A172 (cell line): ENCODE measurements around the gene PEA15. TPM values are rescaled to one million over a fixed set of nuclear protein-coding genes. Genes with fewer than 3 reads are reported as not detected.

ENCODE experiments used
- DNase-seq: peaks from one replicate; pipeline ENCODE4 v3.0.0-alpha.2; 2015; ENCODE audit warnings: low spot score
- total RNA-seq: library from RNA; depleted of rRNA; stranded (reverse); fragments of >200 nt; shearing (Covaris generic); gene quantifications from 2 replicates; pipeline ENCODE4 v1.2.3, GENCODE V29; 2014; rRNA removed

PEA15 gene
- total RNA-seq, result 194 and 307 TPM in 2 replicates

- peak; percentile 65 for DNase-seq
Observed at GRCh38 chr1:160205242-160206035, at the start of gene PEA15. Gene PEA15 (plus strand): TSS chr1:160205384. CDS start chr1:160211545, 6,161 bp downstream.

- DNase-seq, result no peak
Observed at GRCh38 chr1:160156361-160156760, 48.8 kb upstream of the PEA15 start.

GRCh38 chr1:160157174-160157573, 48.0 kb upstream of the PEA15 start:
- no peak for DNase-seq

GRCh38 chr1:160158031-160158430, 47.2 kb upstream of the PEA15 start:
- no peak for DNase-seq

- no peak for DNase-seq
Observed at GRCh38 chr1:160158534-160158933, 46.6 kb upstream of the PEA15 start.

- DNase-seq, result no peak
Observed at GRCh38 chr1:160159846-160160245, 45.3 kb upstream of the PEA15 start.

- DNase-seq, result no peak
Observed at GRCh38 chr1:160161965-160162705, 43.0 kb upstream of the PEA15 start.

GRCh38 chr1:160162931-160163330, 42.3 kb upstream of the PEA15 start:
- no peak for DNase-seq

GRCh38 chr1:160163615-160164014, 41.6 kb upstream of the PEA15 start:
- DNase-seq, result peak; percentile 71

- no peak for DNase-seq
Observed at GRCh38 chr1:160164121-160164520, 41.1 kb upstream of the PEA15 start.

GRCh38 chr1:160166166-160166868, 38.9 kb upstream of the PEA15 start:
- DNase-seq, result no peak

- no peak for DNase-seq
Observed at GRCh38 chr1:160167056-160167455, 38.1 kb upstream of the PEA15 start.

GRCh38 chr1:160167580-160167979, 37.6 kb upstream of the PEA15 start:
- peak; percentile 57 for DNase-seq

GRCh38 chr1:160168016-160168415, 37.2 kb upstream of the PEA15 start:
- DNase-seq, result no peak

- no peak for DNase-seq
Observed at GRCh38 chr1:160168609-160169369, 36.4 kb upstream of the PEA15 start.

GRCh38 chr1:160169553-160170399, 35.4 kb upstream of the PEA15 start:
- no peak for DNase-seq

GRCh38 chr1:160171354-160171753, 33.8 kb upstream of the PEA15 start:
- DNase-seq, result peak; percentile 78

GRCh38 chr1:160171980-160172379, 33.2 kb upstream of the PEA15 start:
- no peak for DNase-seq

- DNase-seq, result no peak
Observed at GRCh38 chr1:160177231-160177630, 28.0 kb upstream of the PEA15 start.

GRCh38 chr1:160177667-160178066, 27.5 kb upstream of the PEA15 start:
- DNase-seq, result no peak

- DNase-seq, result no peak
Observed at GRCh38 chr1:160178731-160179130, 26.5 kb upstream of the PEA15 start.
